ENCODE results near the gene KCNT1.

Gene KCNT1

GRCh38 chr9:135690836-135691570 lies 11.0 kb upstream of the KCNT1 start:
- TF ChIP-seq, protein P1, sequence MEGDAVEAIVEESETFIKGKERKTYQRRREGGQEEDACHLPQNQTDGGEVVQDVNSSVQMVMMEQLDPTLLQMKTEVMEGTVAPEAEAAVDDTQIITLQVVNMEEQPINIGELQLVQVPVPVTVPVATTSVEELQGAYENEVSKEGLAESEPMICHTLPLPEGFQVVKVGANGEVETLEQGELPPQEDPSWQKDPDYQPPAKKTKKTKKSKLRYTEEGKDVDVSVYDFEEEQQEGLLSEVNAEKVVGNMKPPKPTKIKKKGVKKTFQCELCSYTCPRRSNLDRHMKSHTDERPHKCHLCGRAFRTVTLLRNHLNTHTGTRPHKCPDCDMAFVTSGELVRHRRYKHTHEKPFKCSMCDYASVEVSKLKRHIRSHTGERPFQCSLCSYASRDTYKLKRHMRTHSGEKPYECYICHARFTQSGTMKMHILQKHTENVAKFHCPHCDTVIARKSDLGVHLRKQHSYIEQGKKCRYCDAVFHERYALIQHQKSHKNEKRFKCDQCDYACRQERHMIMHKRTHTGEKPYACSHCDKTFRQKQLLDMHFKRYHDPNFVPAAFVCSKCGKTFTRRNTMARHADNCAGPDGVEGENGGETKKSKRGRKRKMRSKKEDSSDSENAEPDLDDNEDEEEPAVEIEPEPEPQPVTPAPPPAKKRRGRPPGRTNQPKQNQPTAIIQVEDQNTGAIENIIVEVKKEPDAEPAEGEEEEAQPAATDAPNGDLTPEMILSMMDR (IDR thresholded peaks at IDR 0.05): no peak

DNA sequence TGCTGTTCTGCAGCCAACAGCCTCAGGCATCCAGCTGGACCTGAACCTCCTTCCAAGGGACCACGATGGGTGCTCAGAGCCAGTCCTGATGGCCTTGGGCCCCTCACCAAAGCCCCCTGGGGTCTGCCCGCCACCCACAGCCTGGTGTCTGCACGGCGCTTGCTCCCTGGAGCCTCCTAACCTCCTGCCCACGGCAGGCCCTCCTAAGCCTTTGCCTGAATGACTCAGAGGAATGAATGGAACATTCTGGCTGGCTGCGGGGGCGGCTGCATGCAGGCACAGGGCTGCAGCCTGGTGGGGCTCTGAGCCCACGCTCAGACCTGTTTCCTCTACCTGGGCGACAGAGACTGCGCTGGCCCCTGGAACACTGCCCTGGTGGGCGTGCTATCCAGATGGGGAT lies 9.6 kb upstream of the KCNT1 start:
- TF ChIP-seq, protein P1 (IDR thresholded peaks at IDR 0.05): no peak

DNA sequence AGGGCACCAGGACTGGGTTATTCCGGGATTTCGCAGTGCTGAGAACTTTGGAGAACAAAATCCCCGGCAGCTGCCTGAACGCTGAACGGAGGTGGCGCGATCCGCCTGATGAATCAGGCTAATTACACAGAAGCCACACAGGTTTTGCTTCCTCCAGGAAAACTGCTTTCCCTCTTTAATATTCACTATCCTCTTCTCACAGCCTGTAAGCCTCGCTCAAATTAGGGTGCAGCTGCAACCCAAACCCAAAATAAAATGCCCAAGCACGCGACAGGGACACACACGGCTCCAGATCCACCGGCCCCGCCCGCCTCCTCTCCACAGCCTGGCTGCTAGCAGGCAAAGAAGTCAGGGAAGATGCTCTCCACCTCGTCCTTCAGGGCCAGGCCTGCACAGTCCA lies 8.7 kb upstream of the KCNT1 start:
- TF ChIP-seq, protein P1 (IDR thresholded peaks at IDR 0.05): no peak

- TF ChIP-seq, protein P1 (IDR thresholded peaks at IDR 0.05): no peak
These were observed 8.2 kb upstream of the KCNT1 start for GRCh38 chr9:135693771-135694170.

- TF ChIP-seq, protein P1 (IDR thresholded peaks at IDR 0.05): no peak
These were observed 7.6 kb upstream of the KCNT1 start for GRCh38 chr9:135694414-135694813.

- TF ChIP-seq, protein P1 (IDR thresholded peaks at IDR 0.05): no peak
These were observed 6.9 kb upstream of the KCNT1 start for GRCh38 chr9:135695036-135695435.

DNA sequence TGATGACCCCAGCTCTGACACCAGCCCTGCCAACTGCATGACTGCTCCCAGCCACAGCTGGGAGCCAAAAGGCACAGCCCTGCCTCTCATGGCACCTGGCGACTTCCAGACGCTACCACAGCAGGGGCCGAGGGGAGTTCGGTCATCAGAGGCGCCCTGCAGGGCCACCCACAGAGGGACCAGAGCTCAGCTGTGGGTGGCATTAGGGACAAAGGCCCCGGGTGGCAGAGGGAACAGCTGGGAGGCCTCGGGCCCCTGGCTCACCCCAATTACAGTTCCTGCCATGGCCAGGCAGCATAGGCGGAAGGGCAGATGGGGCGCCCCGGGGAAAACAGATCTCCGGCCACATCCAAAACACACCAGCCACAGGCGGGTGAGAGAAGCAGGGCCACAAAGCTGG lies 6.3 kb upstream of the KCNT1 start:
- TF ChIP-seq, protein P1 (IDR thresholded peaks at IDR 0.05): no peak

DNA sequence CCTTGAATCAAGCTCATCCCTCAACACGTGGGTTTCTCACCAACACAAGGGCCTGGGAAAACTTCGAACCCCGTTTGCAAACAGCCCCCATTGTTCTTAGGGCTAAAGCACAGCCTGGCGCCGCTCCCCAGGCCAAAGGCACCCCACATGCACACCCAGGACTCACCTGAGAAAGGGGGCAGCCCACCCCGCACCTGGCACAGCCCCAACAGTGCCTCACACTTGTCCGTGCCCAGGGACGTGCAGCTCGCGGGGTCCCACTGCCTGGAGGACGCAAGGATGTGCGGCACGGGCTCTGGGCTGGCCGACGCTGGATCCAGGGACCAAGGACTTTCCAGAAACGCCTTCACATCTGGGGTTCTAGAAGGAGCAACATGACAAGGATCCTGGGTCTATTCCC lies 5.5 kb upstream of the KCNT1 start:
- TF ChIP-seq, protein P1 (IDR thresholded peaks at IDR 0.05): no peak
